Adipose tissue (tissue), 3 donors: Measurements from ENCODE around the gene TNXB. TPM values are rescaled to one million over a fixed set of nuclear protein-coding genes. Genes with fewer than 3 reads are reported as not detected.
"Not testable (repeated sequence)": the region's sequence is repeated elsewhere in the genome, so short reads cannot be mapped to it uniquely, and the experiment has no call there.

Source experiments
- H3K27ac ChIP-seq: one replicate; pipeline ENCODE4 v1.5.1; 2013; ENCODE audit warnings: low read depth, low read length
- WGBS, 3 donors: extraction: QIAGEN DNeasy Blood & Tissue Kit; methylation state at CpG; one replicate each; pipeline ENCODE4 v1.1.7; 2013; 5-methylcytosine and 5-hydroxymethylcytosine counted together
- polyA plus RNA-seq, 3 donors: library from polyadenylated mRNA; stranded (reverse); fragments of 200-250 nt; gene quantifications; one replicate each; pipeline ENCODE4 v1.2.3, GENCODE V29; 2013
- donor health status: healthy with polysubstance abuse.
- donor health status: Bipolar disorder and iron deficiency.
- donor health status: healthy.

TNXB gene
- polyA plus RNA-seq, 3 donors = 5.3 to 65.0 (median 47.4) TPM

DNA sequence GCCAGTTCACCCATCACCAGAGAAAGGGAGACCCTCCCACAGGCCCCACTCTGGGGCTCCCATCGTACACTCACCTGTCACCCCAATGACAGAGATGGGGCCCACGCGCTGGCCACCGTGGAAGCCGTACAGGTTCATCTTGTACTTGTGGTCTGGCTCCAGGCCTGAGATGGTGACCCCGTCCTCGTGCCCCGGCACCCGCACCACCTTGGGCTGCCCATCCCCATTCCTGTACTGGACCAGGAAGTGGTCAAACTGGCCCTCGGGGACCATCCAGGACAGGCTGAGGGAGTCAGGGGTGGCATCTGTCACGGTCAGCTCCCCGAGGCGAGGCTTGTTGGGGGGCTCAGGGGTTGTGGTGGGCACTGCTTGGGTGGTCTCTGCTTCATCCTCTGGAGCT lies 55.8 kb downstream of the TNXB start:
- 86 to 92% (median 88%) methylated on average over 13 of the region's 13 CpGs for WGBS, 3 donors
- H3K27ac ChIP-seq = not testable (repeated sequence)

DNA sequence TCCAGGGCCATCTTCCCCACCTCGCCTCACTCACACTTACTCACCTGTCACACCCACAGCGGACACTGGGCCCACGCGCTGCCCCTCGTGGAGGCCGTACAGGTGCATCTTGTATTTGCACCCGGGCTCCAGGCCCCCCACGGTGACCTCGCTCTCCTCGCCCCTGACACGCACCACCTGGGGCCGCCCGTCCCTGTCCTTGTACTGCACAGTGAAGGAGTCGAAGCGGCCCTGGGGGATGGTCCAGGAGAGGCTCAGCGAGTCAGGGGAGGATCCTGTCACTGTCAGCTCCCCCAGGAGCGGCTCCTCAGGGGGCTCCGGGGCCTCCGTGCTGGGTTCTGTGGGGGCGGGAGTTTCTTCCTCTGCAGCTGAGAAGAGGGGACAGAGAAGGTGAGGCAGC lies 56.5 kb downstream of the TNXB start:
- WGBS, 3 donors = 76 to 85% (median 83%) methylated on average over 20 of the region's 20 CpGs
- H3K27ac ChIP-seq = not testable (repeated sequence)

DNA sequence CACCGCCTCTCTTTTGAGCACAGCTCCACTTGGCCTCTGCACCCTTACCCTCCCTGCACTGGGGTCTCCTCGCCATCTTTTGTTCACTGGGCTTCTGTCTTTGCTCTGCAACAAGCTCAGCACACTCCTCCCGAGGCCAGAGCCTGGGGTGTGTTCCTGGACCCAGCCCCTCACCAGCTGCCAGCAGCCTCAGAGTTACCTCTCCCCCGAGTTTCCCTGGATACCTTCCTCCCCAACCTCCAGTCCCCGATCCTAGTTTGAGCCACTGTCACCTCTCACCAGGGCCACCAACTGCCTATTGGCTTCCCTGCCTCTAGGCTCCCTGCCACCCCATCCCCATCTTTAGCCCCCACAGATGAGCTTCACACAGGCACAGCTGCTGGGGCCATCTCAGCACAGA lies 58.6 kb downstream of the TNXB start:
- 61 to 70% (median 63%) methylated on average over 5 of the region's 5 CpGs for WGBS, 3 donors
- H3K27ac ChIP-seq = no peak overlapping the region

DNA sequence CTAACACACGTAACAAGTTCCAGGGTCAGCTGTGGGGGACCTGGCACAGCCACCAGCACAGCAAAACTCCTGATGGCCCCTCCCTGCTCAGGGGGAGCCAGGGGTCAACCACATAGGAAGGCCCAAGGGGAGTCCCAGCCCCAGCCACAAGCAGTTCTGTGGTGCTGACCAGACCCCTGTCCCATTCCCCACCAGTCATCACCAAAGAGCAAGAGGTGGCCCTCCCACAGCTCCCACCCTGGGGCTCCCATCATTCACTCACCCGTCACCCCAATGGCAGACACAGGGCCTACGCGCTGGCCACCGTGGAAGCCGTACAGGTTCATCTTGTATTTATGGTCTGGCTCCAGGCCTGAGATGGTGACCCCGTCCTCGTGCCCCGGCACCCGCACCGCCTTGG lies 59.4 kb downstream of the TNXB start:
- 90 to 94% (median 93%) methylated on average over 6 of the region's 11 CpGs for WGBS, 3 donors

DNA sequence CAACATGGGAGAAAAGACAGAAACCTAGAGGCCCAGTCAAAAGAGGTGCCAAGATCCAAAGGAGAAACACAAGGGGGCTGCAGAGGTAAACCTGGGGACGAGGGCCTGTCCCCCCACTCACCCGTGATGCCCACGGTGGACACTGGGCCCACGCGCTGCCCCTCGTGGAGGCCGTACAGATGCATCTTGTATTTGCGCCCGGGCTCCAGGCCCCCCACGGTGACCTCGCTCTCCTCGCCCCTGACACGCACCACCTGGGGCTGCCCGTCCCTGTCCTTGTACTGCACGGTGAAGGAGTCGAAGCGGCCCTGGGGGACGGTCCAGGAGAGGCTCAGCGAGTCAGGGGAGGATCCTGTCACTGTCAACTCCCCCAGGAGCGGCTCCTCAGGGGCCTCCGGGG lies 60.0 kb downstream of the TNXB start:
- 89 to 93% (median 92%) methylated on average over 19 to 21 of the region's 21 CpGs for WGBS, 3 donors
- not testable (repeated sequence) for H3K27ac ChIP-seq

More for the DNA sequence above, 59.4 kb downstream of the TNXB start:
- not testable (repeated sequence) for H3K27ac ChIP-seq

DNA sequence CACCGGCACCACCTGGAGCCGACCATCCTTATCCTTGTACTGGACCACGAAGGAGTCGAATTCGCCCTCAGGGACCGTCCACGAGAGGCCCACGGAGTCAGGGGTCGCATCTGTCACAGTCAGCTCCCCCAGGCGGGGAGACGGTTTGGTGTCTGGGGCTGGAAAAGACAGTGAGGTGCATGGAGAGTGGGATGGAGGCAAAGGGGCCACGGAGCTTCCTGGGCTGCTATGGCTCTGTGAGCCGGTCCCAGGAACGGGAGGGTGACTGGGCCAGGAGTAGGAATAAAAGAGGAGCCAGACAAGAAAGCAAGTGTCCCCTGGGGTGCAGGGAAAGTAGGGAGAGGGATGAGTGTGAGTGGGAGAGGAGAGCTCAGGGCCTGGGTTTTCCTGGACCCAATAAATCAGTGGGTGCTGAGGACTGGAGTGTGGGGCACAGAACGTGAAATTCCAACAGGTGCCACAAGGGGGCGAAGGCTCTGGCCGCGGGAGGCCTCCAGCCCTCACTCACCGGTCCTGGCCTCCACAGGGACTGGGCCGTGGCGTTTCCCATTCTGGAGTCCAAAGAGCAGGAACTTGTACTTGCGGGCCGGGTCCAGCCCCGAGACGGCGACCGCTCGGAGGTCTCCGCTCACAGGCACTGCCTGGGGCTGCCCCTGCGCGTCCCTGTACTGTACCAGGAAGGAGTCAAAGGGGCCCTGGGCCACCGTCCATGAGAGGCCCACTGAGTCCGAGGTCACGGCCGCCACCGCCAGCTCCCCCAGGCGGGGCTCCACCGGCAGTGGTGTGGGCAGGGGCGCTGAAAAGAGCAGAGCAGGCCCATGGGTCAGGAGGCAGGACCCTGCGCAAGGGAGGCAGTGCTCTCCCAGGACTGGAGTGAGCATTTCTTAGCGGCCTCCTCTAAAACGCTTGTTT lies 61.0 kb downstream of the TNXB start:
- peak overlapping the region; percentile 58 for H3K27ac ChIP-seq
- 43 to 46% (median 46%) methylated on average over 41 to 42 of the region's 42 CpGs for WGBS, 3 donors

DNA sequence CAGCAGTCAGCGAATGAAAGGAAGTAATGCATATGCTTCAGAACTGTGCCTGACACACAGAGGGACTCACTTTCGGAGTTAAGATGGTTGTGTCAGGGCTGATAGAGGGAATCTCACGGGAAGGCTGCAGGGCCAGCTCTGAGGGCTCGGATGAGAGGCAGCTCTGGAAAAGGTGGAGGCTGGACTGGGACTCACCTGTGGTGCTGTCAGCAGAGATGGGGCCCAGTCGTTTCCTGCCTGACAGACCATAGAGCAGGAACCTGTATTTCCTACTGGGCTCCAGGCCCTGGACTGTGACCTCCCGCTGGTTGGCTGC lies 61.6 kb downstream of the TNXB start:
- H3K27ac ChIP-seq = no peak overlapping the region
- WGBS, 3 donors = 57 to 73% (median 65%) methylated on average over 6 of the region's 6 CpGs

DNA sequence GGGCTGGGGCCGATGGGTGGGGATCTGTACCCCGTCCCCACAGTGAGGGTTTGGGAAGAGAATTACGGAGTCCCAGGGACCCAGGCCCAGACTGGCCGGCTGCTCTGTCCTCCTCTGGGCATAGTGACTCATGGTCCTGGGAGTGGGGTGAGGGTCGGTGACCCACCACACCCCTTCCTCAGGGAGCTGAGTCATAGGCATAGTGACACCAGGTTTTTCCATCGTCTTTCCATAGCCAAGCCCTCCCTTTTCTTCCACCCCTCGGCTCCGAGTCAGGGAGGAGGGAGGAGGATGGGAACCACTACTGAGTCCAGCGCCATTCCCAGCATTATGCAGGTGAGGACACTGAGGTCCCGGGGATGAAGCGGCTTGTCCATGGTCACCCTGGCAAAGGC lies 62.1 kb downstream of the TNXB start:
- H3K27ac ChIP-seq = peak overlapping the region; percentile 92
- 46 to 70% (median 50%) methylated on average over 11 of the region's 11 CpGs for WGBS, 3 donors

DNA sequence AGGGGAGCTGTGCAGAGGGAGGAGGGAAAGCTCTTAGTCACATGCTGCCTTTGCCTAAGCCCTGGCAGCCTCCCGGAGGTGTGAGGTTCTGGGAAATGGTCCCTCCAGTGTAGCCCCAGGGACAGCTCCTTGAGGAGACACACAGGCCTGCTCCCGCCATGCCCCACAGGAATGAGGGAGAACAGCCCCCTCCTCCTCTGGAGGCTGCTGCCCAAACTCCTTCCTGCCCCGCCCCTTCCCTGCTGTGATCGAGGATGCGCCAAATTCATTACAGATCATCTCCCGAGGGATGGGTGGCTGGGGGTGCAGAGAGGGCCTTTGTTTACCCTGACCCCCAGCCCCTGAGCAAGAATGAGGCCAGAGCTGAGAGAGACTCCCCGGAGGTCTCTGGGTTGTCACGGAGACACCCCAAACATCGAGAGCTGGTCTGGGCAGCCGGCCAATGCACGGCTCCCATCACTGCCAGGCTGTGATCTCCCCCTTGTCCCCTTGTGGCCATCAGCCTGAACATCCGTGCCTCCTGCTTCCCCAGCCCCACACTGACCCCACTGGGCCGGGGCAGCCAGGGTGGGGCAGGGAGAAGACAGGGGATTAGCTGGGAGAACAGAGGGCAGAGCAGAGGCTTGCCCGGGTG lies 62.6 kb downstream of the TNXB start:
- peak overlapping the region; percentile 92 for H3K27ac ChIP-seq
- WGBS, 3 donors = 45 to 49% (median 48%) methylated on average over 14 of the region's 14 CpGs

DNA sequence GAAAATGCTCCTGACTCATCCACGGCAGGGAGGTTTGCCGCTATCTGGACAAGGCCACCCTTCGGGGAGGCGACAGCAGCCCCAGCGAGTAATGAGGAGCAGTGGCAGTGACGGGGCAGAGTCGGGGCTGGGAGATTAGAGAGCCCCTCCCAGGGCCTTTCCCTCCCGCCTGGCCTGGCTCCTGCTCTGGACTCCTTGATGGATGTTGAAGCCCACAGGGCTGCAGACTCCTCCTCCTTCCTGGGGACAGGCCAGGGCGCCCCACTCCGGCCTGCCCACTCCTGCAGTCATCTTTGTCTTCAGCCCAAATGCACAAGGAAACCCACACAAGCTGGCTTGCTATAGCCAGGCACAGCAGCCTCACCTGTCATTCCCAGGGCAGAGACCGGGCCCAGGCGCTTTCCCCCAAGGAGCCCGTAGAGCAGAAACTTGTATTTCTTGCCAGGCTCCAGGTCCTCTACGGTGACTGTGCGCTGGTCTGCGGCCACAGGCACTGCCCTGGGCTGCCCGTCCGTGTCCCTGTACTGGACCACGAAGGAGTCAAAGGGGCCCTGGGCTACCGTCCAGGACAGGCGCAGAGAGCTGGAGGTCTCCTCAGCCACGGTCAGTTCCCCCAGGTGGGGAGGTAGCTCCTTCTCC lies 63.2 kb downstream of the TNXB start:
- WGBS, 3 donors = 64 to 70% (median 67%) methylated on average over 20 to 22 of the region's 22 CpGs
- H3K27ac ChIP-seq = no peak overlapping the region

DNA sequence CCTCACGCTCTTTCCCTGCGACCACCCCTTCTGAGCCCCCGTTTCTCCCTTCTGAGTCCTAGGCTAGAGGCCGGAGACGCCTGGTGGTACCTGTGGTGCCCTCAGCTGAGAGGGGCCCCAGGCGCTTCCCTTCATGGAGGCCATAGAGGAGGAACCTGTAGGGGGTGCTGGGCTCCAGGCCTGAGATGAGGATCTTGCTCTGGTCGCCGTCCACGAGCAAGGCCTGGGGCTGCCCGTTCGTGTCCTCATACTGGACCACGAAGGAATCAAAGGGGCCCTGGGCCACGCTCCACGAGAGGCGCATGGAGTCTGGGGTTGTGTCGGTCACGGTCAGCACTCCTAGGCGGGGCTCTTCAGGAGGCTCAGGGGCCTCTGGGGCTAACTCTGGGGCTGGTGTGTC lies 64.2 kb downstream of the TNXB start:
- 84 to 87% (median 85%) methylated on average over 10 to 11 of the region's 18 CpGs for WGBS, 3 donors
- H3K27ac ChIP-seq = not testable (repeated sequence)

DNA sequence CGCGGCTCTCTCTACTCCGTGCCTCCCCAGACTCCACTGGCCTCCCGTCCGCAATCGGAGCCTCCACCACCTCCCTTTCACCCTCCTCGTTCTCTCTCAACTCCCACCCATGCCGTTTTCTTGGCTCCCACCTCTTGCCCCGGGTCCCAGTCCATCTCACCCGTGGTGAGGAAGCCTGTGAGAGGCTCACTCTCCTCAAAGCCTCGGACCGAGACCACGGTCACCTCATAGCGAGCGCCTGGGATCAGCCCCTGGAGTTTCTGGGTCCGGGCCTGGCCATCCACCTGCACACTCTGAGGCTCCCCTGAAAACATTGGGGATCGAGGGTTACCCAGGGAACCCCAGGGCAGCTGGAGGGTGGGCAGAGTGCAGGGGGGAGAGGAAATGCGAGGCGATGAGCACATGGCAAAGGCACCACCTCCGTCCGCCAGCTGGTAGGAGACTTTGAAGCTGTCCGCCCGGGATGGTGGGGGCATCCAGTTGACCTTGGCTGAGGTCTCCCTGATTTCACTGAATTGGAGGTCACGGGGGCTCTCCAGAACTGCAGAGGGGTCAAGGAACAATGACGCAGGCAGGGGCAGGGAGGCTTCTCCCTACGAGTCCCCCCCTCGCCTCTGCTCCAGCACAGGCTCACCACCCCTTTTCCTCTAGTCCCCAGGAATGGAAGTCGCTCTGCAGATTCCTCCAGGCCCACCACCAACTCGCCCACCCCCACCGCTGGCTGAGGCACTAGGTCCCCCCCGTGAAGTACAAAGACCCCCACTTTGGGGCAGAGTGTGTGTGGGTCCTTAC lies 65.4 kb downstream of the TNXB start:
- 86 to 92% (median 87%) methylated on average over 13 to 17 of the region's 31 CpGs for WGBS, 3 donors

DNA sequence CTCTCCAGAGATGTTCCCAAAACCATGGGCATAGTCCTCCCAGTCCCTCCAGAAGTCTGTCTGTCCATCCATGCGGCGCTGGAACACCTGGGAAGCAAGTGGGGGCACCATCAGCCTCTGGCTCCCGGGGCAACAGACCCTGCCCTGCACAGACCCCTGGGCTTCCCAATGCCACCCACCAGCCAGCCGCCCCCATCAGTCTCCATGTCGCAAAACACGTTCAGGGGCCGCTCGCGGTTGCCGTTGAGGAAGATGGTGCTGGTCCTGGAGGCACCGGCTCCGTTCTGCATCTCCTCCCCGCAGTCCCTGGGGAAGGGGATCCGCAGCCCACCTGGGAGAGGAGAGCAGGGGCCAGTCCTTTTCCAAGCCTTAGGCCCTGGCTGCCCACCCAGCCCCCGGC lies 66.9 kb downstream of the TNXB start:
- not testable (repeated sequence) for H3K27ac ChIP-seq
- 87 to 93% (median 91%) methylated on average over 10 to 13 of the region's 15 CpGs for WGBS, 3 donors

More for the DNA sequence above, 65.4 kb downstream of the TNXB start:
- not testable (repeated sequence) for H3K27ac ChIP-seq

DNA sequence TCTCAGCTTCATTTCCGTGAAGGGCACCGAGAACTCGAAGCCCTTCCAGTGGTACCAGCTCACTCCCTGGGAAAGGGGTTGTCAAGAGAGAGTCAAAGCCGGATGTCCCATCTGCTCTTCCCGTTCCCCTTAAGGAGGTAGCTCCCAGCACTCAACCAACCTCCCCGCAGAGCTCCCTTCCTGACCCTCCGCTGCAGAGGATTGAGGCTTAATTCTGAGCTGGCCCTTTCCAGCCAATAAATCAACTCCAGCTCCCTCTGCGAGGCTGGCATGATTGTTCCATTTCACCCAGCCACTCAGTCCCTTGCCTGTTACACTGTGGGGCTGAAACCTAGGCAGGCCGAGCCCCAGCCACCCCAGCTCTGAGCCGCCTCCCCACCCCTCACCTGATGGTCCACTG lies 67.8 kb downstream of the TNXB start:
- WGBS, 3 donors = 42 to 76% (median 74%) methylated on average over 5 to 6 of the region's 10 CpGs
- not testable (repeated sequence) for H3K27ac ChIP-seq

DNA sequence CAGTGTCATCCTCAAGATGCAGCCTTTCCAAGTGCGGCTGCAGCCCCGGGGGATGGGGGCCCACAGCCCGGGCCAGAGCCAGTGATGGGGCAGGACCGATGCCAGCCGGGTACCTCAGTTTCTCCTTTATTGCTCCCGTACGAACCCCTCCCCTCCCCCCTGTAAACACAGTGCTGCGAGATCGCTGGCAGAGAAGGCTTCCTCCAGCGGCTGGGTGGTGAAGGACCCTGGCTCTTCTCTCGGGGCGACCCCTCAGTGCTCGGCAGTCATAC lies 68.2 kb downstream of the TNXB start:
- 71 to 81% (median 73%) methylated on average over 5 to 6 of the region's 13 CpGs for WGBS, 3 donors
- H3K27ac ChIP-seq = not testable (repeated sequence)

DNA sequence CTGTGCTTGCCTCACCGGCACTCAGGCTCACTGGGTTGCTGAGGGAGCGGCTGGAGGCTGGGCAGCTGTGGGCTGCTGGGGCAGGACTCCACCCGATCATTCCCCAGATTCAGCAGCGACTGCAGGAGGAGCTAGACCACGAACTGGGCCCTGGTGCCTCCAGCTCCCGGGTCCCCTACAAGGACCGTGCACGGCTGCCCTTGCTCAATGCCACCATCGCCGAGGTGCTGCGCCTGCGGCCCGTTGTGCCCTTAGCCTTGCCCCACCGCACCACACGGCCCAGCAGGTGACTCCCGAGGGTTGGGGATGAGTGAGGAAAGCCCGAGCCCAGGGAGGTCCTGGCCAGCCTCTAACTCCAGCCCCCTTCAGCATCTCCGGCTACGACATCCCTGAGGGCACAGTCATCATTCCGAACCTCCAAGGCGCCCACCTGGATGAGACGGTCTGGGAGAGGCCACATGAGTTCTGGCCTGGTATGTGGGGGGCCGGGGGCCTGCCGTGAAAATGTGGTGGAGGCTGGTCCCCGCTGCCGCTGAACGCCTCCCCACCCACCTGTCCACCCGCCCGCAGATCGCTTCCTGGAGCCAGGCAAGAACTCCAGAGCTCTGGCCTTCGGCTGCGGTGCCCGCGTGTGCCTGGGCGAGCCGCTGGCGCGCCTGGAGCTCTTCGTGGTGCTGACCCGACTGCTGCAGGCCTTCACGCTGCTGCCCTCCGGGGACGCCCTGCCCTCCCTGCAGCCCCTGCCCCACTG lies 68.7 kb downstream of the TNXB start:
- WGBS, 3 donors = 77 to 85% (median 79%) methylated on average over 14 to 22 of the region's 43 CpGs
- not testable (repeated sequence) for H3K27ac ChIP-seq

DNA sequence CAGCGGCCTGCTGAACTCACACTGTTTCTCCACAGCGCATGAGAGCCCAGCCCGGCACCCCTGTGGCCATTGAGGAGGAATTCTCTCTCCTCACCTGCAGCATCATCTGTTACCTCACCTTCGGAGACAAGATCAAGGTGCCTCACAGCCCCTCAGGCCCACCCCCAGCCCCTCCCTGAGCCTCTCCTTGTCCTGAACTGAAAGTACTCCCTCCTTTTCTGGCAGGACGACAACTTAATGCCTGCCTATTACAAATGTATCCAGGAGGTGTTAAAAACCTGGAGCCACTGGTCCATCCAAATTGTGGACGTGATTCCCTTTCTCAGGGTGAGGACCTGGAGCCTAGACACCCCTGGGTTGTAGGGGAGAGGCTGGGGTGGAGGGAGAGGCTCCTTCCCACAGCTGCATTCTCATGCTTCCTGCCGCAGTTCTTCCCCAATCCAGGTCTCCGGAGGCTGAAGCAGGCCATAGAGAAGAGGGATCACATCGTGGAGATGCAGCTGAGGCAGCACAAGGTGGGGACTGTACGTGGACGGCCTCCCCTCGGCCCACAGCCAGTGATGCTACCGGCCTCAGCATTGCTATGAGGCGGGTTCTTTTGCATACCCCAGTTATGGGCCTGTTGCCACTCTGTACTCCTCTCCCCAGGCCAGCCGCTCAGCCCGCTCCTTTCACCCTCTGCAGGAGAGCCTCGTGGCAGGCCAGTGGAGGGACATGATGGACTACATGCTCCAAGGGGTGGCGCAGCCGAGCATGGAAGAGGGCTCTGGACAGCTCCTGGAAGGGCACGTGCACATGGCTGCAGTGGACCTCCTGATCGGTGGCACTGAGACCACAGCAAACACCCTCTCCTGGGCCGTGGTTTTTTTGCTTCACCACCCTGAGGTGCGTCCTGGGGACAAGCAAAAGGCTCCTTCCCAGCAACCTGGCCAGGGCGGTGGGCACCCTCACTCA lies 69.5 kb downstream of the TNXB start:
- not testable (repeated sequence) for H3K27ac ChIP-seq
- WGBS, 3 donors = 66 to 76% (median 67%) methylated on average over 17 to 22 of the region's 24 CpGs
